ENCODE data around the gene NAV2. TPM values are rescaled to one million over a fixed set of nuclear protein-coding genes. Genes with fewer than 3 reads are reported as not detected.

Gene NAV2
- total and polyA plus RNA-seq, 11 donors, result 7.6 to 46.5 (median 20.2) TPM

- DNase-seq, result no peak
- Histone ChIP-seq H3K27me3 (no peaks in the 10 kb centered on the region), H3K4me1 (peaks cover 0 to 44% (median 19%) of the 10 kb centered on the region in 12 donors), H3K36me3 (no peaks in the 10 kb centered on the region), H3K9me3 (no peaks in the 10 kb centered on the region), H3K27ac (no peak overlapping the region), H3K4me3 (no peak overlapping the region)
- ATAC-seq, result no peak
- WGBS, 4 donors, result 88 to 94% (median 93%) methylated on average over 4 of the region's 4 CpGs
- intact Hi-C loops (cut with DNase I), result no loop called here
- no peak for TF ChIP-seq POLR2A (IDR thresholded peaks at IDR 0.05)
- TF ChIP-seq CTCF (IDR thresholded peaks at IDR 0.05), result no peak
These were observed 149.5 kb downstream of the NAV2 start for GRCh38 chr11:19862091-19862490.

GRCh38 chr11:19864141-19865140 lies 151.8 kb downstream of the NAV2 start:
- intact Hi-C loops (cut with DNase I), result no loop called here
- 30 to 39% (median 36%) methylated on average over 6 of the region's 6 CpGs for WGBS, 4 donors
- no peak for ATAC-seq

GRCh38 chr11:19866037-19866436 lies 153.4 kb downstream of the NAV2 start:
- intact Hi-C loops (cut with DNase I), result no loop called here
- Histone ChIP-seq H3K4me1 (peaks cover 3 to 79% (median 35%) of the 10 kb centered on the region in 12 donors), H3K4me3 (no peak overlapping the region), H3K27me3 (no peaks in the 10 kb centered on the region), H3K36me3 (peaks cover 0 to 5% (median 0%) of the 10 kb centered on the region in 9 donors), H3K27ac (no peak overlapping the region), H3K9me3 (no peaks in the 10 kb centered on the region)
- no peak for DNase-seq
- no peak for ATAC-seq
- 74 to 92% (median 82%) methylated on average over 3 of the region's 3 CpGs for WGBS, 4 donors
- TF ChIP-seq CTCF (IDR thresholded peaks at IDR 0.05), result no peak
- TF ChIP-seq POLR2A (IDR thresholded peaks at IDR 0.05), result no peak

More at GRCh38 chr11:19864141-19865140, 151.8 kb downstream of the NAV2 start:
- Histone ChIP-seq H3K36me3 (no peaks in the 10 kb centered on the region), H3K4me3 (no peak overlapping the region), H3K27me3 (no peaks in the 10 kb centered on the region), H3K27ac (no peak overlapping the region), H3K4me1 (peaks cover 3 to 64% (median 35%) of the 10 kb centered on the region in 12 donors), H3K9me3 (no peaks in the 10 kb centered on the region)
- TF ChIP-seq CTCF (IDR thresholded peaks at IDR 0.05) (no peak), POLR2A (IDR thresholded peaks at IDR 0.05) (no peak)
- no peak for DNase-seq

- intact Hi-C loops (cut with DNase I), result no loop called here
- peaks cover 0 to 5% (median 0%) of the 10 kb centered on the region in 9 donors for H3K36me3 ChIP-seq
- no peak for TF ChIP-seq POLR2A (IDR thresholded peaks at IDR 0.05)
- no peak for TF ChIP-seq CTCF (IDR thresholded peaks at IDR 0.05)
- DNase-seq, result no peak
- peaks cover 3 to 79% (median 35%) of the 10 kb centered on the region in 12 donors for H3K4me1 ChIP-seq
- no peak for ATAC-seq
- H3K27me3 ChIP-seq, result no peaks in the 10 kb centered on the region
- 54 to 65% (median 62%) methylated on average over 4 of the region's 4 CpGs for WGBS, 4 donors
- H3K27ac ChIP-seq, result no peak overlapping the region
- no peaks in the 10 kb centered on the region for H3K9me3 ChIP-seq
- H3K4me3 ChIP-seq, result no peak overlapping the region
These were observed 153.9 kb downstream of the NAV2 start for GRCh38 chr11:19866521-19866920.
